OCI-M1 (cell line): ENCODE results near the gene CCR7.

Experiments
- DNase-seq: peaks from one replicate; lab custom pipeline; 2025; lab: John Stamatoyannopoulos, UW

The CCR7 gene

GRCh38 chr17:40535924-40536294 lies 29.4 kb downstream of the CCR7 start:
- peak; percentile 19 for DNase-seq

GRCh38 chr17:40535438-40535837 lies 29.8 kb downstream of the CCR7 start:
- no peak for DNase-seq

DNA sequence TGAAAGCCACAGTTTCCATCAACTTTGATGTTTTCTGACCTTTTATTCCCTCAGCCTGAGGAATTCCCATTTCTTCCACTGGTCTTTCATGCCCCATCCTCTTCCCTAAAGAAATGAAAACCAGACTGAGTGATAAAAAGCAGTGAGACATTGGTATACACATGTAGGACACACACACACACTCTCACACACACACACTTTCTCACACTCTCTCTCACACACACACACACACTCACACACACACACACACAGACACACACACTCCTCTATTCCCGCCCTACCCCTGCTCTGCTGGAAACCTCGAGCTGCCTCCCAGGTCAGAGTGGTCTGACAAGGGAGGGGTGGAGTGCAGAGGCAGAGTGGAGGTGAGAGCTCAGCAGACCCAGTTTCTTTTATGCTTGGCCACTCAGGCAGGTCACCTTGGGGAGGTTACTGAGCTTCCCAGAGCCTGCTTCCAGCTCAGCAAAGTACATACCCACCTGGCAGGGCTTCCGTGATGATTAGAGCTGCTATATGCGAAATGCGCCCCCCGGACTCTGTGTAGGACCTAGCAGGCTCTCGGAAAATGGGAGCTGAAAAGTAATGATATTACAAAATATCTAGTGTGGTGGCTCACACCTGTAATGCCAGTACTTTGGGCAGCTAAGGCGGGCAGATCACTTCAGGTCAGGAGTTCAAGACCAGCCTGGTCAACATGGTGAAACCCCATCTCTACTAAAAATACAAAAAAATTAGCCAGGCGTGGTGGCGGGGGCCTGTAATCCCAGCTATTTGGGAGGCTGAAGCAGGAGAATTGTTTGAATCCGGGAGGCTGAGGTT lies 30.7 kb downstream of the CCR7 start:
- DNase-seq: no peak

GRCh38 chr17:40533896-40534295 lies 31.4 kb downstream of the CCR7 start:
- no peak for DNase-seq

DNA sequence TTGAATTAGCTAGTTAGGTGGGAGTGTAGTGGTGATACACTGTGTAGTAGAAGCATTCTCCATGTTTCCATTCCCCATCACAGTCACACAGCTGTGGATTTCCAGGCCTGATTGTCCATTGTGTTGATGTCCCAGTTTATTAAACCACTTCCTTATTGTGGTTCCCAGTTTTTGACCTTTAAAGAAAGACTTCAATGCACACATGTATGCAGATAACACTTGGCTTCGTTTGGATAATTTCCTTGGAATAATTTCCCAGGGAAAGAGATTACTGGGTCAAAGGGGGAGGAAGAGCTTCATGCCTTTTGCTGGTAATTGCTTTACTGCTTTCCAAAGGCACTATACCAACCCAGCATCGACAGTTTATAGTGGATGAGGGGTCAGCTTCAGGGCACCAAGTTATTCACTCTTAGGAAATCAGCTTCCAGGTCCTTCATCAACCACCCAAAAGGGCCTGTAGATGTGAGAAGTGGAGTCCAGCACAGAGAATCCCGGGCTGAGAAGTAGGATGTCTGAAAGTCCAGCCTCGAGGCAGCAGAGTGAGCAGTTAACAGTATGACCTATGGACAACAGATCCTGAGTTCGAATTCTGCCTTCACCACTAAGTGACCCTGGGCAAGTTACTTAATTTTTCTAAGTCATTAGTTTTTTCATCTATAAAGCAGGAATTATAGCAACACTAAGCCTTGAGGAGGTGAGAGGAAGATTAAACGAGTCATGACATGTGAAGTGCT lies 32.6 kb downstream of the CCR7 start:
- peak; percentile 35 for DNase-seq

DNA sequence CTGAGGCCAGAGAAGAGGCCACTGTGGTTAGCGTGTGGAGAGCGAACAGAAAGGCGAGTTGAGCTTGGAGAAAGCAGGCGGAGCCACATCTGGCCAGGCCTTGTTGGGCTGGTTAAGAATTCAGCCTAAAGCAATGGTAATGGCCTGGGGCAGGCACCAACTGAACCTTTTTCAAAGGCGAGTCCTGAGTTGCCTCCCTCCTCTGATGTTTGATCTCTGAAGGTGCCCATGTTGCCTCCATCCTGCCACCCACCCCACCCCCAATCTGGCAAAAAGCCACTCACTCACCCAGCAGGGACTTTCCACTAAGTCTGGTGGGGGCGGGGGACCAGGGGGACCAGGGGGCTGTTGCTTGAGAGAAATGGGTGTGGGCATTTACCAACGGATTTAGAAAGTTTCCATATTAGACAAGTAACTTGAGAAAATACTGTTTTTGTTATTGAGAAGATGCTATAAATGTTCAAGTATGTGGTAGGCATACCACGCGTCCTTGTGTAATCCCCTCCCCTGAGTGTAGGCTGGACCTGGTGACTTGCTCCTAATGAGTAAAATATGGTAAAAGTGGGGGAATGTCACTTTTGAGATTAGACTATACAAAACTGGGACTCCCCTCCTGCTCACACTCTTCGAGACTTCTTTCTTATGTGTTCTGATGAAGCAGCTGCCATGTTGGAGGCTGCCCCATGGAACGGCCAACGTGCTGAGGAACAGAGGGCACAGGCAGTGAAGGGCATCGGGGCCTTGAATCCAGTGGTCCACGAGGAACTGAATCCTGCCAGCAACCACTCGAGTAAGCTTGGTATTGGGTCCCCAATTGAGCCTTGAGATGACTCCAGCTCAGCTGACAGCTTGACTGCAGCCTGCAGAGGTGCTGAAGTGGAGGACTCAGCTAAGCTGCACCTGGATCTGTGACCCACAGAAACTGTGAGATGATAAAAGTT lies 34.0 kb downstream of the CCR7 start:
- DNase-seq: no peak

DNA sequence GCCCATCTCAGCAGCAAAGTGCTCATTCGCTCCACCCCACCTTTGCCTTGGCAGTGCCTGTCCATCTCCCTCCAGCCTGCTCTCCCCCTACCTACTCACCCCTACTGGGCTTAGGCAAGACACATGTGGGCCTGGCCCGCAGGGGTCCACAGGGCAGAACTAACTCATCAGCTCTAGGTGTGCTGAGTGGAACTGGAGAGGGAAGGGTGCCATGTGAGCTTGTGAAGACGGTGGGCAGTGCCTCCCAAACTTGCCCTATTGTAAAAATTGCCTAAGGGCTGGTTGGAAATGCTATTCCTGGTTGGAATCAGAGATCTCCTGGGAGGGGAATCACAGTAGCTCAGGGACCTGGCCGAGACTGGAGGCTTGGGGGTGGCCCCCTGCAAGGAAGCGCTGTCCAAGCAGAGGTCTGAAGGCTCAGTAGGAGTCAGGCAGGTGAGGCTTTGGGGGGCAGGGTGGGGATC lies 34.7 kb downstream of the CCR7 start:
- DNase-seq: no peak

DNA sequence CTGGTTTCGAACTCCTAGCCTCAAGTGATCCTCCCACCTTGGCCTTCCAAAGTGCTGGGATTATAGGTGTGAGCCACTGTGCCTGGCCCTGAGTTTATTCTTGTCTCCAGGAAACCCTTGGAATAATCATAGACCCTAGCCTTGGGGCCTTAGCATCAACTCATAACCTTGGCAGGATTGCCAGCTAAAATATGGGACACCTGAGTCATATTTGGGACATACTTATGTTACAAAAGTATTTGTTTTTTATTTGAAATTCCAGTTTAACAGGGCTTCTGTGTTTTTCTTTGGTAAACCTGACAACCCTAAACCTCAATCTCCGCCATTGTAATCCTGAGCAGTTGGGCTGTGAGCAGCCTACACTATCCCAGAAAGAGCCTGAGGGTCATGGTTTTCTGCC lies 35.3 kb downstream of the CCR7 start:
- no peak for DNase-seq

GRCh38 chr17:40528692-40529417 lies 36.4 kb downstream of the CCR7 start:
- no peak for DNase-seq

DNA sequence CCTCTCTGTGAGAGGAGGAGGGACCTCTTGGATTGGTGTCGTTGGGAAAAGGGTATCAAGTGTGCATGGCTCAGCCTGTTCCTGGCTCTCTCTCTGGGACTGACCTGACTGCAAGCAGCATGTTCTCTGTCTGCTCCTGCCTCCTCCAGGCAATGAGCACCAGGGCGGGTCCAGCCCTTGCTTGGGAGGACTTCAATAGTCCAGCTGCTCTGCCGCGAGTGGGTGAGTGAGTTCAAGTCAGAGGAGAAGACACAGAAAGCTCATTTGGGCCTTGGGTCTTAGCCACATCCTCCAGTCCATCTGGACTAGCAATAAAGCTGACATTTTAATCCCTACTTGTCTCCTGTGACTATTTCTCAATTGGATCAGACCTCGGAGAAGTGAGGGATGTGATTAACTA lies 38.6 kb downstream of the CCR7 start:
- DNase-seq: no peak

GRCh38 chr17:40525294-40525693 lies 40.0 kb downstream of the CCR7 start:
- peak; percentile 66 for DNase-seq

GRCh38 chr17:40524243-40524965 lies 40.9 kb downstream of the CCR7 start:
- DNase-seq: peak; percentile 31

GRCh38 chr17:40522961-40523310 lies 42.3 kb downstream of the CCR7 start:
- DNase-seq: no peak

DNA sequence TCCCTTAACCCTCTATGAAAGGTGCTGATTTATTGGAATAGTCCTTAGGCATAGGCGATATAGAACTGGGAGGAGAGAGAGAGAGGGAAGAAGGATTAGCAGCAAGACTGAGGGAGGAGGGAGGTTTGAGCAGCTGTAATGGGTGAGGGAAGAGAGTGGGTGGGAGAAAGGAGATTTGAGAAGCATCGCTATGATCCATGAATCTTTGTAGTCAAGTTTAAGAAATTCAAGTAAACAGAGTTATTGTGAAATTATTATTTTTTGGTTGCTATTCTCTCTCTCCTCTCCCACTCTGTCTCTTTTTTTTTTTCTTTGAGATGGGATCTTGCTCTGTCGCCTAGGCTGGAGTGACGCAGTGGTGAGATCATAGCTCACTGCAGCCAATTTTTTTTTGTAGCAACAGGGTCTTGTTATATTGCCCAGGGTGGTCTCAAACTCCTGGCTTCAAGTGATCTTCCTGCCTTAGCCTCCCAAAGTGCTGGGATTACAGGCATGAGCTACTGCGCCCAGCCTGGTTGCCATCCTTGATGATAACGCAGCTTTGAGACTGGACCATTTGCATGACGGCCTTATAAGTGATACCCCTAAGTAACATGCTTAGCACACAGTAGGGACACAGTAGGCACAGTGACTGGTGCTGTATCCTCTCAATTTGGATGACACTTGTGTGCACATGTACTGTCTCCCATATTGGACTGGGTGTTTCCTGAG lies 42.9 kb downstream of the CCR7 start:
- no peak for DNase-seq

- DNase-seq: no peak
Observed at GRCh38 chr17:40520991-40521453, 44.2 kb downstream of the CCR7 start.

DNA sequence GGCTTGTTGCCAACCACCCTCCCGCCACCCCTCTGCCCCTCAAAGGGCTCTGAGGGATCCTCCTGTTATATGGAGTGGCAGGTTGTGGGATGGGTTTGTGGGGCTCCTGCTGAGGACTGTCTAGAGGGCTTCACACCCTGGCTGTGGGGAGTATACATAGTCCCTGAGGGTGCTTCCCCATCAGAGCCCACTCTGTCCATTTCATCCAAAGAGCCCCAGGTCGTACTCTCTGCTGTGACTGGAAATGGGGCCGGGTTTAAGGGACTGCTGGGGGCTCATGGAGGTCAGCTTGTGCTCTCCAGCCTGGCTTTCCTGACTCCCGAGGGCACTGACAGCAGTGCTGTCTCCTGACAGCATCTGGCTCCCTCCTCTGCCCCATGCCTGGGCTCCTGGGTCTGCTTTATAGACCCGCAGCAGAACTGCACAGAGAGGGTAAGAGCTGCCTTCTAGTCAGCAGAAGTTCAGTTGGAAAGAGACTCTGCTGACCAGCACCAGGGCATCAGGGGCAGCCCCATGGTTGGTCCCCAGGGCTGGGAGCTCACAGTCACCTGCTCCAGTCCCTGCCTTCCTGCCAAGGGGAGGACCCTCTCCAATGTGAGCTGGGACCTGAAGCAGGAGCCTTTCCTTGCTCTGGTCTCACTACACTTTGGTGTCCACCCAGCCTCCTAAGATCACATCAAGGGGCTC lies 46.0 kb downstream of the CCR7 start:
- DNase-seq: no peak

GRCh38 chr17:40518401-40519088 lies 46.7 kb downstream of the CCR7 start:
- peak; percentile 12 for DNase-seq

DNA sequence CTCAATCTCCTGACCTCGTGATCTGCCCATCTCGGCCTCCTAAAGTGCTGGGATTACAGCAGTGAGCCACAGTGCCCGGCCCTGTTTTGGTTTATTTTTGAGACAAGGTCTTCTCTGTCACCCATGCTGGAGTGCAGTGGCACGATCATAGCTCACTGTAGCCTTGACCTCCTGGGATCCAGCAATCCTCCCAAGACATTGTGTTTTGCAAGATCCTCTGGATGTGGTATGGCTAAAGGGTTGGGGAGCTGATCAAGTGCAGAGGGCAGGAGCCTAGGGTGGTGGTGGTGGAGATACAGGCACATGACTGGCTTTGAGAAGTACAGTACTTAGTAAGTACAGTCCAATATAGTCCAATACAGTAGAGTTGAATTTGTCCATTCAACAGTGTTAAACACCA lies 47.3 kb downstream of the CCR7 start:
- no peak for DNase-seq

DNA sequence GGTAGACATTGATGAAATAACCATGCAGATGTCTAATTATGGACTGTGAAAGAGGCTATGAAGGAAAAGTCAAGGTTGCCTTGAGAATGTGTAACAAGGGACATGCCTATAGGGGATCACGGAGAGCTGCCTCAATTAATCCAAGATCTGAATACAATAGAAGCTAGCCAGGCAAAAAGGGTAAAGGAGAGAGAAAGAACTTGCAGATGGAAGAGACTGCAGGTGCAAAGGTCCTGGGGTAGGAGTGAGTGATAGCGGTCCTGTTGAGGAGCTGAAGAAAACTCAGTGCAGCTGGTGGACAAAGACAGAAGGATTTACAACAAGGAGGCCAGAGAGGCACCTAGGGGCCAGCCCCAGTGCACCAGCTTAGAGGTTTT lies 48.0 kb downstream of the CCR7 start:
- no peak for DNase-seq
